ENCODE results near the gene C1GALT1.

GRCh38 chr7:7207876-7208275, 25.5 kb downstream of the C1GALT1 start:
- TF ChIP-seq CTCF (IDR thresholded peaks at IDR 0.05) (no peak), POLR2A (IDR thresholded peaks at IDR 0.05) (no peak)

All from adrenal gland (tissue), 5 donors.